ENCODE data around the gene OSBPL6. TPM values are rescaled to one million over a fixed set of nuclear protein-coding genes. Genes with fewer than 3 reads are reported as not detected.

Gene OSBPL6
- total RNA-seq, 2 donors from 2014 or later: 0.95 to 4.6 TPM

DNA sequence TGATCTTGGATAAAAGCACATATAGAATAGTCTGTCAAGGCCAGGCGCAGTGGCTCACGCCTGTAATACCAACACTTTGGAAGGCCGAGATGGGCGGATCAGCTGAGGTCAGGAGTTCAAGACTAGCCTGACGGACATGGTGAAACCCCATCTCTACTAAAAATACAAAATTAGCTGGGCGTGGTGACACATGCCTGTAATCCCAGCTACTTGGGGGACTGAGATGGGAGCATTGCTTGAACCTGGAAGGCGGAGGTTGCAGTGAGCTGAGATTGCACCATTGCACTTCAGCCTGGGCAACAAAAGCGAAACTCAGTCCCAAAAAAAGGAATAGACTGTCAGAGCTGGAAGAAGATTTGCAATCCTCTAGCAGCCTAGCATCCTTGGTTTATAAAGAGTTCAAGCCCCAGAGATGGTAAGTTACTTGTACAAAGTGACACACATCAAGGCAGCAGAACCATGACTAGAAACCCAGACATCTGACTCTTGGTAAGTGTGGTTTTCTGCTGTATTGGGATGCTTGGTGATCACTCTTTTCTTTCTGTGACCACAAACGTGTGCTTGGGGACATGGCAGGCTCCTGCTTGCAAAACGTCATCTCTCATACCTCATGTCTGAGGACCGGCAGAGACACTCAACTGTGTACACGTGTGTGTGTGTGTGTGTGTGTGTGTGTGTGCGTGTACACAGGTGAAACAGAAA is 69.0 kb downstream of the OSBPL6 start:
- no peaks in the 10 kb centered on the region for H3K36me3 ChIP-seq

GRCh38 chr2:178264211-178264610 is 69.9 kb downstream of the OSBPL6 start:
- no peaks in the 10 kb centered on the region for H3K27me3 ChIP-seq (replicated peaks; ENCODE audit: insufficient read depth)
- DNase-seq (ENCODE audit: low spot score) (no peak), ATAC-seq (ENCODE audit: insufficient number of reproducible peaks, low FRiP score, low read depth) (no peak)
- no peaks in the 10 kb centered on the region for H3K36me3 ChIP-seq
- no peak overlapping the region for H3K4me3 ChIP-seq
- H3K4me1 ChIP-seq (ENCODE audit: control insufficient read depth in 1 of 2, low read depth in 2 of 2): no peaks in the 10 kb centered on the region
- no peaks in the 10 kb centered on the region for H3K9me3 ChIP-seq
- H3K27ac ChIP-seq: no peak overlapping the region
- TF ChIP-seq CTCF (IDR thresholded peaks at IDR 0.05): no peak

More for the DNA sequence above, 69.0 kb downstream of the OSBPL6 start:
- DNase-seq (ENCODE audit: low spot score) (no peak), ATAC-seq (ENCODE audit: insufficient number of reproducible peaks, low FRiP score, low read depth) (no peak)
- Histone ChIP-seq H3K4me3 (no peak overlapping the region), H3K9me3 (no peaks in the 10 kb centered on the region), H3K27ac (no peak overlapping the region), H3K4me1 (ENCODE audit: control insufficient read depth in 1 of 2, low read depth in 2 of 2) (no peaks in the 10 kb centered on the region), H3K27me3 (replicated peaks; ENCODE audit: insufficient read depth) (no peaks in the 10 kb centered on the region)
- no peak for TF ChIP-seq CTCF (IDR thresholded peaks at IDR 0.05)

DNA sequence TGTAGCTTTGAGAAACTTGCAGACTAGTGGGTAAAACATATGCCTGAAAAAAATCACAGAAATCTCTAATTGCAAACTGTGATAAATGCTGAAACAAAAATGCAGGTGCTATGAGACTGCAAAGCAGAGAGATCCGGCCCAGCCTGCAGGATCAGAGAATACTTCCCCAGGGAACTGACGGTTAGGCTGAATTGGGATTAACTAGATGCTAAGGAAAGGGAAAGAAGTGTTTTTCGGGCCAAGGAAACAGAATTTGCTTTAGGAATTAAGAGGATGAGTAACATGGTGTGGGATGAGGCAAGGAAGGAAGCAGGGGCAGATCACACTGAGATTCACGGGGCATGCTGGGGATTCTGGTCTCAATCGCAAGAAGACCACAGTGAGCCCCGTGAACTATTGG is 71.5 kb downstream of the OSBPL6 start:
- no peak overlapping the region for H3K27ac ChIP-seq
- H3K27me3 ChIP-seq (replicated peaks; ENCODE audit: insufficient read depth): no peaks in the 10 kb centered on the region
- DNase-seq (ENCODE audit: low spot score): no peak
- ATAC-seq (ENCODE audit: insufficient number of reproducible peaks, low FRiP score, low read depth): no peak
- H3K36me3 ChIP-seq: no peaks in the 10 kb centered on the region
- peaks cover 0 to under 1% of the 10 kb centered on the region in 2 donors for H3K4me1 ChIP-seq (ENCODE audit: control insufficient read depth in 1 of 2, low read depth in 2 of 2)
- H3K4me3 ChIP-seq: no peak overlapping the region
- TF ChIP-seq CTCF (IDR thresholded peaks at IDR 0.05): no peak
- no peaks in the 10 kb centered on the region for H3K9me3 ChIP-seq

GRCh38 chr2:178266445-178266844 is 72.1 kb downstream of the OSBPL6 start:
- Histone ChIP-seq H3K27ac (no peak overlapping the region), H3K4me1 (ENCODE audit: control insufficient read depth in 1 of 2, low read depth in 2 of 2) (peaks cover 0 to 6% of the 10 kb centered on the region in 2 donors), H3K27me3 (replicated peaks; ENCODE audit: insufficient read depth) (no peaks in the 10 kb centered on the region), H3K4me3 (no peak overlapping the region), H3K36me3 (no peaks in the 10 kb centered on the region), H3K9me3 (no peaks in the 10 kb centered on the region)
- ATAC-seq (ENCODE audit: insufficient number of reproducible peaks, low FRiP score, low read depth): no peak
- no peak for TF ChIP-seq CTCF (IDR thresholded peaks at IDR 0.05)
- DNase-seq (ENCODE audit: low spot score): no peak

GRCh38 chr2:178267660-178268059 is 73.3 kb downstream of the OSBPL6 start:
- no peak for TF ChIP-seq CTCF (IDR thresholded peaks at IDR 0.05)
- Histone ChIP-seq H3K4me1 (ENCODE audit: control insufficient read depth in 1 of 2, low read depth in 2 of 2) (peaks cover 0 to 18% of the 10 kb centered on the region in 2 donors), H3K36me3 (no peaks in the 10 kb centered on the region), H3K27me3 (replicated peaks; ENCODE audit: insufficient read depth) (no peaks in the 10 kb centered on the region), H3K4me3 (no peak overlapping the region), H3K27ac (no peak overlapping the region), H3K9me3 (no peaks in the 10 kb centered on the region)
- ATAC-seq (ENCODE audit: insufficient number of reproducible peaks, low FRiP score, low read depth): no peak
- no peak for DNase-seq (ENCODE audit: low spot score)

Data from thoracic aorta (tissue), 2 donors.